Esophagus muscularis mucosa (tissue), 4 donors: ENCODE results near the gene RETN. TPM values are rescaled to one million over a fixed set of nuclear protein-coding genes. Genes with fewer than 3 reads are reported as not detected.

Source experiments
- DNase-seq: peaks from one replicate; pipeline ENCODE4 v3.0.0-alpha.2; 2017; ENCODE audit errors: extremely low spot score
- H3K27ac ChIP-seq, 4 donors: fragments of 200-600 bp; sonication (generic); replicated peaks in 1 of 4; 1 replicate in 3 of 4; 2 replicates in 1 of 4; pipeline ENCODE4 v1.5.1; 2016 to 2019; ENCODE audit warnings: mild to moderate bottlenecking in 1 of 4
- H3K27me3 ChIP-seq, 4 donors: fragments of 200-600 bp; sonication (generic); one replicate each; pipeline versions ENCODE4 v1.5.1 to v1.6.0; 2016 to 2019
- H3K36me3 ChIP-seq, 4 donors: fragments of 200-600 bp; sonication (generic); one replicate each; pipeline ENCODE4 v1.5.1; 2016 to 2019
- H3K4me1 ChIP-seq, 4 donors: fragments of 200-600 bp; sonication (generic); one replicate each; pipeline ENCODE4 v1.5.1; 2016 to 2019
- H3K4me3 ChIP-seq, 4 donors: fragments of 200-600 bp; sonication (generic); 1 replicate in 2 of 4; 2 replicates in 2 of 4; pipeline ENCODE4 v1.5.1; 2016 to 2019; ENCODE audit warnings: mild to moderate bottlenecking in 4 of 4, moderate library complexity in 1 of 4
- H3K9me3 ChIP-seq, 4 donors: fragments of 200-600 bp; sonication (generic); 1 replicate in 3 of 4; 2 replicates in 1 of 4; pipeline ENCODE4 v1.5.1; 2016 to 2019
- CTCF ChIP-seq, 3 experiments: fragments of 200-600 bp in 2 of 3; fragments of 450-650 bp in 1 of 3; sonication (generic) in 2 of 3; IDR thresholded peaks; one replicate each; pipeline ENCODE4 v1.5.1; 2017 to 2019; ENCODE audit warnings: antibody characterized with exemption in 3 of 3, mild to moderate bottlenecking in 2 of 3, moderate library complexity in 1 of 3
- EP300 ChIP-seq: sonication (generic); formaldehyde crosslinking; IDR thresholded peaks from one replicate; pipeline ENCODE4 v1.6.1; 2017; ENCODE audit warnings: antibody characterized with exemption
- POLR2A ChIP-seq: fragments of 450-650 bp; IDR thresholded peaks from one replicate; pipeline ENCODE4 v1.6.1; 2017; ENCODE audit warnings: antibody characterized with exemption, moderate library complexity, mild to moderate bottlenecking, low read depth
- POLR2AphosphoS5 ChIP-seq, 2 donors: sonication (generic); formaldehyde crosslinking; IDR thresholded peaks; one replicate each; pipeline ENCODE4 v1.6.1; 2017; ENCODE audit warnings: antibody characterized with exemption in 2 of 2
- WGBS: methylation state at CpG from one replicate; pipeline ENCODE4 v1.1.5; 2018; 5-methylcytosine and 5-hydroxymethylcytosine counted together
- intact Hi-C: fragments of 100-400 bp; cut with DNase I; formaldehyde crosslinking; loops from one replicate; pipeline ENCODE4 v1.15.1; 2023
- total RNA-seq, 4 donors: library from RNA; depleted of rRNA; stranded (reverse); fragments of >200 nt; gene quantifications; one replicate each; pipeline versions ENCODE4 v1.1.0 to v1.2.1, GENCODE V29; 2016

RETN gene
- total RNA-seq, 4 donors from 2014 or later = 1.3 TPM; not detected in 3

- peaks cover 0 to 12% (median 8%) of the 10 kb centered on the region in 4 donors for H3K9me3 ChIP-seq
- no peaks in the 10 kb centered on the region for H3K4me1 ChIP-seq
- peaks cover 0 to 18% (median 0%) of the 10 kb centered on the region in 4 donors for H3K27me3 ChIP-seq
- no peak overlapping the region for H3K27ac ChIP-seq
- TF ChIP-seq EP300 = no peak
- no peak for TF ChIP-seq POLR2AphosphoS5 (IDR thresholded peaks at IDR 0.05)
- TF ChIP-seq POLR2A = no peak
- TF ChIP-seq CTCF (IDR thresholded peaks at IDR 0.05) = no peak
- H3K4me3 ChIP-seq = no peak overlapping the region
- no peaks in the 10 kb centered on the region for H3K36me3 ChIP-seq
- WGBS = 65% methylated on average over 1 of the region's 1 CpG
- intact Hi-C loops = no loop called here
- DNase-seq = no peak
Measured at GRCh38 chr19:7715671-7716070, 46.8 kb downstream of the RETN start.

- H3K4me1 ChIP-seq = no peaks in the 10 kb centered on the region
- intact Hi-C loops = no loop called here
- H3K36me3 ChIP-seq = no peaks in the 10 kb centered on the region
- WGBS = 100% methylated on average over 1 of the region's 1 CpG
- H3K27me3 ChIP-seq = peaks cover 0 to 15% (median 0%) of the 10 kb centered on the region in 4 donors
- TF ChIP-seq EP300 (no peak), POLR2A (no peak), POLR2AphosphoS5 (IDR thresholded peaks at IDR 0.05) (no peak), CTCF (IDR thresholded peaks at IDR 0.05) (no peak)
- peaks cover 0 to 12% (median 8%) of the 10 kb centered on the region in 4 donors for H3K9me3 ChIP-seq
- no peak for DNase-seq
- no peak overlapping the region for H3K27ac ChIP-seq
- no peak overlapping the region for H3K4me3 ChIP-seq
Measured at GRCh38 chr19:7716762-7717161, 47.9 kb downstream of the RETN start.

- DNase-seq = no peak
- Histone ChIP-seq H3K4me3 (no peak overlapping the region), H3K4me1 (no peaks in the 10 kb centered on the region), H3K27me3 (peaks cover 0 to 28% (median 0%) of the 10 kb centered on the region in 4 donors), H3K36me3 (no peaks in the 10 kb centered on the region), H3K9me3 (peaks cover 0 to 12% (median 8%) of the 10 kb centered on the region in 4 donors), H3K27ac (no peak overlapping the region)
- intact Hi-C loops = no loop called here
- WGBS = 52% methylated on average over 8 of the region's 8 CpGs
- TF ChIP-seq CTCF (IDR thresholded peaks at IDR 0.05) = no peak
- no peak for TF ChIP-seq POLR2A
- TF ChIP-seq POLR2AphosphoS5 (IDR thresholded peaks at IDR 0.05) = no peak
- no peak for TF ChIP-seq EP300
Measured at GRCh38 chr19:7718668-7719067, 49.8 kb downstream of the RETN start.

Other genes with a start within 250 kb of the RETN start
- 1 to 10 TPM; 1.7 to 5.3 (median 3.7) TPM for gene PEX11G, start 180.0 kb upstream of the RETN start, total RNA-seq
- 100 to 1,000 TPM in 3 of 4 donors, 10 to 100 TPM in 1; 95.4 to 168 (median 137) TPM for gene ZNF358, start 152.9 kb upstream of the RETN start, total RNA-seq
- 10 to 100 TPM; 11.3 to 20.7 (median 14.4) TPM for gene MCOLN1, start 146.4 kb upstream of the RETN start, total RNA-seq
- 100 to 1,000 TPM in 2 of 4 donors, 10 to 100 TPM in 2; 58.1 to 156 (median 85.7) TPM for gene PNPLA6, start 133.3 kb upstream of the RETN start, total RNA-seq
- under 1 TPM; 0.11 to 0.42 (median 0.18) TPM for gene CAMSAP3, start 73.2 kb upstream of the RETN start, total RNA-seq
- gene XAB2, start 39.5 kb upstream of the RETN start, total RNA-seq = 10 to 100 TPM; 32.0 to 56.2 (median 44.5) TPM
- gene PET100, start 39.3 kb upstream of the RETN start, total RNA-seq = 10 to 100 TPM; 19.5 to 80.9 (median 26.2) TPM
- gene PCP2, start 35.3 kb upstream of the RETN start, total RNA-seq = not detected
- 10 to 100 TPM in 3 of 4 donors, 1 to 10 TPM in 1; 7.2 to 14.4 (median 11.7) TPM for gene STXBP2, start 31.9 kb upstream of the RETN start, total RNA-seq
- 1 to 10 TPM in 1 of 4 donors, under 1 TPM in 2, not detected in 1; 0.34 to 2.0 (median 0.42) TPM for gene MCEMP1, start 8.0 kb downstream of the RETN start, total RNA-seq
- gene TRAPPC5, start 11.8 kb downstream of the RETN start, total RNA-seq = 10 to 100 TPM; 12.5 to 84.7 (median 64.8) TPM
- gene FCER2, start 33.1 kb downstream of the RETN start, total RNA-seq = under 1 TPM in 1 of 4 donors, not detected in 3; 0.29 TPM
- gene CLEC4G, start 63.1 kb downstream of the RETN start, total RNA-seq = 1 to 10 TPM in 3 of 4 donors, under 1 TPM in 1; 0.75 to 2.5 (median 1.8) TPM
- gene CD209, start 78.5 kb downstream of the RETN start, total RNA-seq = 10 to 100 TPM in 1 of 4 donors, 1 to 10 TPM in 3; 4.0 to 13.1 (median 8.4) TPM
- gene CLEC4M, start 94.2 kb downstream of the RETN start, total RNA-seq = not detected
- gene EVI5L, start 161.2 kb downstream of the RETN start, total RNA-seq = 10 to 100 TPM; 19.9 to 42.0 (median 29.2) TPM
- gene PRR36, start 205.3 kb downstream of the RETN start, total RNA-seq = under 1 TPM in 1 of 4 donors, not detected in 3; 0.52 TPM
- gene LRRC8E, start 219.5 kb downstream of the RETN start, total RNA-seq = 1 to 10 TPM in 1 of 4 donors, under 1 TPM in 2, not detected in 1; 0.33 to 1.0 (median 0.46) TPM
- gene MAP2K7, start 234.8 kb downstream of the RETN start, total RNA-seq = 10 to 100 TPM; 17.2 to 31.9 (median 24.5) TPM
- 1 to 10 TPM; 2.2 to 8.3 (median 6.1) TPM for gene TGFBR3L, start 245.8 kb downstream of the RETN start, total RNA-seq